Measurements from ENCODE around the gene PRKG1.

GRCh38 chr10:51162002-51162401 lies 87.7 kb downstream of the PRKG1 start:
- TF ChIP-seq CTCF (optimal IDR thresholded peaks at IDR 0.05 in 1 of 3, IDR thresholded peaks at IDR 0.05 in 1 of 3, conservative IDR thresholded peaks at IDR 0.05 in 1 of 3; ENCODE audit: extremely low read depth in 1 of 3, insufficient read depth in 2 of 3, low read length in 3 of 3) (no peak), EZH2 (IDR thresholded peaks at IDR 0.05; ENCODE audit: low read length) (no peak)

Measured in keratinocyte (primary cell).